Stimulated activated CD8-positive, alpha-beta memory T cell treated with anti-CD3 and anti-CD28 coated beads, Interleukin-7, amount 100 ng/mL, for 24 hours (primary cell): Measurements from ENCODE around the gene EPHA3.

Experiments
- DNase-seq: peaks from one replicate; pipeline ENCODE4 v3.0.0-alpha.2; 2020; ENCODE audit warnings: low read depth

The EPHA3 gene

DNA sequence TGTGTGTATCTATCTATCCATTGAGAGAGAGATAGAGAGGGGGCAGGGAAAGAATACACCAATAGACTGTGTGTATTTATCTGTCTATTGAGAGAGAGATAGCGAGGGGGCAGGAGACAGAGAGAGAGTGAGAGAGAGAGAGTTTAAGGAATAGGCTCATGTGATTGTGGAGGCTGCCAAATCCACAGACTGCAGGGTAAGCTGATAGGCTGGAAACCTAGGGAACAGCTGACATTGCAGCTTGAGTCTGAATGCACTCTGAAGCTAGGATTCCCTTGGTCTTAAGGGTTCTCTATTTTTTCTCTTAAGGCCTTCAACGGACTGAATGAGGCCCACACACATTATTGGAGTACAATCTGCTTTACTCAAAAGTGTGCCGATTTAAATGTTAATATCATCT is 255.8 kb downstream of the EPHA3 start:
- no peak for DNase-seq

DNA sequence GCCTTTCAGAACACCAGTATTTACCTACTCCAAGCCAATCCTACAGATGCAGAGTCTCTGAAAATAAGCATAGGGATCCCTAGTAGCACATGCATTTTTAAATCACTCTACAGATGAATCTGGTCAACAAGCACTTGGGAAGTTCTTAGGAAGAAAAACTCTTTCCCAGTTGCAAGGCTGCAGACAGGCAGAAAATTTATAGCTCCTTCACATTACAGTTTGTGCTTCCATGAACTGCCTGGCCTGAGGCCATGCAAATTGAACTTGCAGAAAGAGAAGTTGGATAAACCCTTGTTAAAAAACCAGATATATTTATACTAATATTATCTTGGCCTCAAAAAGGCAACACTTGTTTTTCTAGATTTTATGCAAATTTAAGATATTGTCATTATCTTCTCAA is 256.9 kb downstream of the EPHA3 start:
- no peak for DNase-seq

DNA sequence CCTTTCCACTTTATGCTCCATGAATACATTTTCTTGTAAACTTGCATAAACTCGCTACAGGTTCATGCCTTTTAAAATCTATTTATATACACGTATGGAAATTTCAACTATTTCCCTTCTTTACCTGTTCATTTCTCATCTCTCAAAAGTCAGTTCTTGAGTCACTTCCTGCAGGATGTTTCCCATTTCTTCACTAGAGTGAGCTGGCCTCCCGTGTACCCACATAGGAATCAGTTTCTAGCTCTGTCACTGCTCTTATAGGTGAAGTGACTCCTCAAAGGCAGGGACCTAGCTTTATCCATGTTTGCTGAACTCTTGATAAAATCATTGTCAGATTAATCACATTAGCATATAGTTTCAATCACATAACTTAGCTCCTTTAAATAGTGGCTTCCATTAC is 259.7 kb downstream of the EPHA3 start:
- DNase-seq, result no peak

DNA sequence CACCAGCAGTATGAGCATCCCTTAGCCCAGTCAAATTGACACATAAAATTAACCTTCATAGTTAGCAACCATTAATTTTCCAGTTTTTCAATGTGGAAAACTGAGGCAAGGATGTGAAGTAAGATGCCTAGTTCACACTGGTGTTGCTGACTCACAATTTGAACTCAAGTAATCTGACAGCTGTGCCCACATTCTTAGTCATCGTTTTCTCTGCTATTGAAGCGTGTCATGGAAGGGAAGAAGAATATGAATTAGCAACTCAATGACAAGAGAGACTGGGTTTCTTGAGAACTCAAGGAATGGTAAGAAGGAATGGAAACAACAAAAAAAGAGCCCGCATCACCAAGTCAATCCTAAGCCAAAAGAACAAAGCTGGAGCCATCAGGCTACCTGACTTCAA is 261.4 kb downstream of the EPHA3 start:
- DNase-seq, result no peak

DNA sequence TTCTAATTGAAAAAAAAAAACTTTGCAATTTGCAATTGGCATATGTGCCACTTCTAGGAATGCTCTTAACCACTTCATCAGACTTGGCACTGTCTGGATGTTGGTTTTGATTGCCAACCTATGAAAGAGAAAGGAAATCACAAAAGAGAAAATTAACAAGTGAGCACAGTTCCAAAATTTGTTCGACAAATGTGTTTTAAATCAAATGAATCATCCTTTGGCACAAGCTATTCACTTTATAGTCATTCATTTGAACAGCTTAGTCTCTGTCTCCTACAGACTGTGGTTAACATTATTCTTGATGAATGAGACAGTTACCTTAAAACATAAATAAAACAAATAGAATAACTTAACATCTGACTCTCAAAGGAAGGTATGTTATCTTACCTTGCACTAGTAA is 265.0 kb downstream of the EPHA3 start:
- no peak for DNase-seq

DNA sequence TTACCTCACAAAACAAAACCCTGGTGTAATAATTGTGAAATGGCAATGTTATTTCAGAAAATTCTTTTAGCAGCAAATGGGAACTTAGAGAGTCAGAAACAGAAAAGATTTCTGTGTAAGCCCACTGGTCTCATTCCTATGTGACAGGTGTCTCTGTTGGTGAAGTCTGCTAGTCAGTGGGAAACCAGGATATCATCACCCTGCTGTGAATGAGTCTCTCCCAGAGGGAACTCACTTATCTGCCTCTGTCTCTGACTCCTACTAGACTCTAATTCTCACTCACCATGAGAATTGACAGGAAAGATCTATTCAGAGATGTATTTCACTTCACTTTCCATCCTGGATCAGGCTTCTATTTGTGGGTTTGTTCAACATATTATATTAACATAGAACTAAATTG is 266.0 kb downstream of the EPHA3 start:
- DNase-seq, result no peak

DNA sequence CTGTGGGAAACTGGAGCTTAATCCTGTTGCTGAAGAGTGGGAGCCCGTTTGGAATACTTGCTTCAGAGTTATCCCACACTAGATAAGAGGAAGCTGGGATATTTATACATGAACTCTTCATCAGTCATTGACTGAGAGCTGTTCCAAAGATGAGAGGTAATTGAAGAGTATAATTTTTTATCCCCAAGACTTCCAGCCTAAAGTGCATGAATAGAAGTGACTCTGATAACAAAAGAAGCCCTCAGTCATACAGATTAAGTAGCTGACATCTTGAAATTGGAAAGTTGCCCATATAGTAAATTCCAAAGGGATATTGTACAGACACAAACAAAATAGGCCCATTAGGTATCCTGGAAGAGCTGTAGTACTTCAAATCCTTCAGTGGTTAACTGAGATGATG is 268.0 kb downstream of the EPHA3 start:
- no peak for DNase-seq

DNA sequence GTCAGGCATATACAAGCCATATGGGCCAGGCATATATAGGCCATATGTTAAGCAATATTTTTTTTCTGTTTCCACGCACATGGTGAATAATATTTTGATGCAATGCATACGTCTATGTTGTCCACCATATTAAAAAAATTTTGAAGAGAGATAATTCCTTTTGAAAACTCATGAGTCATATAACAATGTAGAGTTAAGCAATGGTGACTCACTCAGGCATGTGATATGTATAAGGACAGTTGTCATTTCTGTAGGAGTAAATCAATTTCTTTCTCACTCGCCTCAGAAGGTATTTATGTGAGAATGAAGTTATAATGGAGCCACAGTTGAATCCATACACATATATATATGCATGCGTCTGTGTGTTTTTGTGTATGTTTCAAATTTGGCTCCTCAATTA is 272.6 kb downstream of the EPHA3 start:
- no peak for DNase-seq

DNA sequence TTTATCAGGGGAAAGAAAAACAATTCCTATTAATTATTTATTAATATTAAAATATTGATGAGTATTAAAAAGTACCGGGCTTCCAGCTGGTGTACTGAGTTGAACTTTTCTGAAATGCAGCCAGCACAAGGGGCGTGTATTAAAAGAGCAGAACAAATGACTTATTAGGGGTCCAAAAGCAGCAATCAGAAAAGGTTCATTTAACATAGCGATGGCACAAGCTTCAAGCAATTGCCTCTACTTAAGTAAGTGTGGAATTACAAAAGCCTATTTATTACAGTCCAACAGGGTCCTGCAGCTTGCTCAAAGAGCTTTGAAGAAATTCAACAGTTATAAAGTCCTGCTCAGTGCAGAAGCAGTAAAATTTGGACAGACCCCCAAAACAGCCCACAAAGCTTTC is 285.6 kb downstream of the EPHA3 start:
- no peak for DNase-seq

DNA sequence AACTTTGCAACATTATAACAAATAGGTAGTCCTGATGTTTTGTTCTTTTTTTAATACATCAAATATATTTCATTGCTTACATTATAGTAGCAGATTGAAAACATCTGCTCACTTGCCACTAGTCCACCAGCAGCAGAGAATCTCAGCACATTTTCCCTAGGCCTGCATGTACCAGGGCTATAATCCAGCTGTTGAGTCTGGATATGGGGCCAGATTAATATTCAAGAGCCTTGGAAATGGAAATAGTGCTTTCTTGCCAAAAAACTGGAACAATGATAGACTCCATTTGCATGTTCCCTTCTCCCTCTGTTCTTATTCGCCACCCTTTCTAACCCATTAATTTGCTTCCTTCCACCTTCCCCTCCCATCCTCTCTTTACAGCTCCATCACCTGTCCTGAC is 288.0 kb downstream of the EPHA3 start:
- no peak for DNase-seq

DNA sequence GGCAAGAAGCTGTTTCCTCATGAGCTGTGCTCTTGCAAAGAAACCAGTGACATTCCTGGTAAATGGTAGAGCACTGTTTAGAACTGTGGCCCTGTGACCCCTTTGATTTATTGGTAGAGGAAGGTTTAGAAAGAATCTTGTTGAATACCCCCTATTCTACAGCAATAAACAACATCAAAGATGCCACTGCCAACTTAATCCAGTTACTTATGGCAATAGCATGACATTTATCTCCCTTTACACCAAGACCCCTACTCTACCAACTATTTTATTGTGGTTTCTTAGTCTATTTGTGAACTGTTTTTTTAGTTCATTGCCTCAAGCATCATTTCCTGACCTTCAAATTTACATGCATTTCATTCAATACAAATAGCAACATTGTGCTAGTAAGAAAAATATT is 288.6 kb downstream of the EPHA3 start:
- no peak for DNase-seq

DNA sequence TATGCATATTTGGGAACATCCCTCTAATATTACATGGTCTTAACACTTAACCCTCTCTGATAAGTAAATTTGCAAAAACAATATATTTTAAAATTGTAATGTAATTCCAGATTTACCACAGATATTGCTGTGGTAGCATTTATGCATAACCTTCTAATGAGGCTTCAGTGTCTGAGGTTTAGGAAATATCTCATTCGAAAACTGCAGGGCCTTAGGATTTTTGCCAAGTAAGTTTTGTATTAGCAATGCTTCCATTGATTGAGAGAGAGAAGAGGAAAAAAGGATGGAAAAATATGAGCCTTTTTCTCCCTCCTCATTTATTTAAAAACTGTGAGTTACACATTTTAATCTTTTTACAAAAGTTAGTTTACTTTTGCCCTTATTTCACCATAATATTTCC is 294.6 kb downstream of the EPHA3 start:
- DNase-seq, result no peak

DNA sequence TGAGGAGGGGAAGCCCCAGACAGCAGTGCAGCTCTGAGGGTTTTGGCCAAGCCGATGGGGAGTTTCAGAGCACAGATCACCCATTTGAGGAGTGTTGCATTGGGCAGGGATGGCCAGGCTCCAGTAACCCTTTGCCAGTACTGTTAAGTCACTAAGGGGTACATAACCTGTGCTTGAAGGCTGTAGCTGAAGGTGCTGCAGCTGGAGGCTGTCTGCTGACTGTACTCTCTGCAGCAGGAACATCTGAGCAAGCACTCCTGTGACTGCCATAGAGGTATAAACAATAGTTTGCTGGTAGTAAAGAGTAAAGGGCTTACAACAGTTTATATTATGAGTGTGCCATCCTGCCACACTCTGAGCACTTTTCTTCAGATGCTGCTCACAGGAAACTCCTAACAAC is 297.8 kb downstream of the EPHA3 start:
- no peak for DNase-seq

DNA sequence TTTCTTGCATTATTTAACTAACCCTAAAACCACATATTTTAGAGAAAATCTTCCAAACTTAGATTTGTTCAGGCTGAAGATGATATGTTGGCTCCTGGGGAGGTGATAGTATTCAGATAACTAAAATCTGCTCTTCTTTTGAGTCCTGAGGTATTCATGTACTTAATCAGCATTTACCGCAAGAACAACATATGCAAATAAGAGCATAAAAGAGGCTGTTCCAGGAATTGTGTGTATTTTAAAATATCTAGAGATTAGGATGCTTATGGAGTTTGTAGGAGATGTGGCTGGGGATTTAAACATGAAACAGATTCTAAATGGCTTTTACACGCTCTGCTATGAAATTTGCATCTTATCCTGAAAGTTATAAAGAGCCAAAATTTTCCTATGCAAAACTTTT is 298.2 kb downstream of the EPHA3 start:
- no peak for DNase-seq

DNA sequence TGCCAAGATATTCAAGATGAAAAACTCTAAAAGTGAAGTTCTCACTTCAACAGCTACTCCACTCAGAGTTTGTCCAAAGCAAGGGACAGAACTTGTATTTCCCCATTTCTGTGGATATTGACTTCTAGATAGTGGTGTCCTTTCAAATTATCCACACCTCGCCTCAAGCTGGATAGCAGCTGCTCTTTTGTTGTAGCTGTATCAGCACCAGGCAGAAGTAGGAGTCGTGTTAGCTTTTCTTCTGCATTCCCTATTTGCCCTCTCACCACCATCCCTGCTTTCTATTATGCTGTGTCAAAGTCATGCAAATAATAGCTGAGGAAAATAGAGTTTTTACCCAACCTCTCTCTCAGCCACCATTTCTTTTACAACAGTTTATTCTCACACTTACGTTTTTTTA is 303.8 kb downstream of the EPHA3 start:
- DNase-seq, result no peak

DNA sequence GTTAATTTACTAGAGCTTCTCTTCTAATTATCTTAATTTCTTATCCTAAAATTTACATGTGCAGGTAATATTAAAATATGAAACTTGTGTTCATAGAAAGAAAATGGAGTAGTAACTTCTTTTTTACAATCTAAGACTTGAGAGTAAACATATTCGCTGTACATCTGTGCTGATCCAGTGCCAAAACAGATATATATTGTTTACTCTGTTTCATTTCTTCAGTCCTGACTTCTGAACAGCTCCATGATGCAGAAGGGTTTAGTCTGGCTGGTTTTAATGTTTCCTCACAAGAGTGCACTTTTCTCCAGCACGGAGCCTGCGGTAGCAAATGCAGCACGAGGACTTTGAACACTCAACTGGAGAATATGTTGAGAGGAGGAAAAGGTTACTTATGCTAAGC is 306.8 kb downstream of the EPHA3 start:
- no peak for DNase-seq

DNA sequence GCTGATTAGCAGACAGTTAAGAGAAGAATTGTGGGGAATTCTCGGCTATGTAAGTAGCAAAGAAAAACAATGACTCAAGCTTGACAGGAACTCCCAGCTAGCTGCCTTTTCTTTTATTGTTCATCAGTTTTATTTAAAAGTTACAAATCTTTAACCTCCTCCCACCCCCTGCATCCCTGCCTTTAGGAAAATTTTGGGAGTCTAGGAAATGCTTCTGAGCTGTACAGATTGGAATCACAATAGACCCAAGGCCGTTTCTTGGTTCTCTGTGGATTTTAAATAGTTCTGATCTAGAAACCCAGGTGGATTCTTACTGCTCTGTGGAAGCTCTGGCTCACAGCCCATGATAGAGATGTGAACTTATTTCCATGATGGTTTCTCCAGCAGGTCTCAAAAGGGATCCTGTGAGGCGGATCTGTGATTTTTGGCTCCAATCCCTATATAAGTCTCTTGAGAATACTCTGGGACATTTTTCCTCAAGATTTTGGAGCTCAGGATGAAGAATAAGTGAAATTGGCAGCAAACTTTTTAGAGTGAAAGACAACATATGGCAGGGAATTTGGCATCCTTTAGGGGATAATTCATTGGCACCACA is 312.3 kb downstream of the EPHA3 start:
- DNase-seq, result no peak

DNA sequence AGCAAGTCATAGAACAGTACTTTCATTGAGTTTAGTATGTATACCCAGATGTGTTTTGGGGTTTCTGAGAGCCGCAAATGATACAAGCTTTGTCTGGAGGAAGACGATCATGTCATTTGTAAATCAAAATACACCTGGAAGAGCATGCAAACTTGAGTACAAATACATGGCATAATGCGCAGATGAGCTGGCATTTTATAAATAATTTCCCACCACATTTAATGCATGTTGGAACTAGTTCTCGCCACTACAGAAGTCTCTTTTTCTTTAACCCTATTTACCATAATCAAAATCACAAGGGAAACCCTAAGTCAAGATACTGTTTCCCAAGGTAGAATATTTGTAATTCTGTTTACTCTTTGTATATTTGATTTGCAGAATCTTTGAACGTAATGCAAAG is 318.6 kb downstream of the EPHA3 start:
- DNase-seq, result no peak

DNA sequence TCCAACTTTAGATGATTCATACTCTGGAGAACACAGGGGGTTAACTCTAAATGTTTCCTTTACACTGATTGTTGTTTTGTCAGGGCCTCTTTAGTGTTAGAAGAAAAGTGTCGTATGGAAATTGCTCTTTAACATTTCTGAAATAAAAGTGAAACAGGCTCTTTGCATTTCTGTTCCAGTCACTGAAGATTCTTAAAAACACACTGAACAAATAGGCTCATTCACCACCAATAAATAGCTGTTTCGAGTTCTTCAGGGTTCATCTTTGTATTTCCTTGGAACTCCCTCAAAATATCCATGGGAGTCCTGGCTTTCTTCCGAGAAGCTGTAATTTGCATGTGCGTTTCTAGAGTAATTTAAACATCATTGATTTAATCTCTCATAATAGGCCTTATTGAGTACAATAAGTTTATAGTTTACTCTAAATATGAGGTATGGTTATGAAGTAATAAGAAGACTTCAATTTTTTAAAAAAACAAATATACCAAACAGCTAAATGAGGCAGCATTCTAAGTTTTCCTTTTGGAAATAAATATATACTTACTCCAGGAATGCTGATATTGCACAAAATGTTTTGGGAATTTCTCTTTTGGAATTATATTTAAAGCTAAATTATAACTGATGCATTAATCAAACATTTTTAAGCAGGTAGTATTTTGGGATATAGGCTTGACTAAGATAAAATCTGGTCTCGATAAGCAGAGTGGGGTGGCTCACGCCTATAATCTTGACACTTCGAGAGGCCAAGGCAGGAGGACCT is 327.4 kb downstream of the EPHA3 start:
- DNase-seq, result no peak

DNA sequence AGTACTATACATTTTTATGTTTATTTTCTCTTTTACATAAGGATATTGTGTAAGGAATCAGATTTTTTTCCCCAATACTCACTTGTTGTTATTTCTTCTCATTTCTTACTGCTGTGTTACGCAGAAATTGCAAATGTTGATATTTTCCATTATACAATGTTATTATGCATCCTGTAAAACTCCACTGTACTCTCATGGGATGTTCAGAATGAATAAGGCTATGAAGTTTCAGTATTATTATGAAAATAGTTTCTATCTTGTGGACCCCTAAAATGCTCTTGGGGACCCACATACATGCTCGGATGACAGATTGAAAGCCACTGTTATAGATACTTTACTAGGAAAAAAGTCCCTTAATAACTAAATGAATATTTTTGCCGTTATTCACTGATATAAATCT is 329.4 kb downstream of the EPHA3 start:
- DNase-seq, result no peak

DNA sequence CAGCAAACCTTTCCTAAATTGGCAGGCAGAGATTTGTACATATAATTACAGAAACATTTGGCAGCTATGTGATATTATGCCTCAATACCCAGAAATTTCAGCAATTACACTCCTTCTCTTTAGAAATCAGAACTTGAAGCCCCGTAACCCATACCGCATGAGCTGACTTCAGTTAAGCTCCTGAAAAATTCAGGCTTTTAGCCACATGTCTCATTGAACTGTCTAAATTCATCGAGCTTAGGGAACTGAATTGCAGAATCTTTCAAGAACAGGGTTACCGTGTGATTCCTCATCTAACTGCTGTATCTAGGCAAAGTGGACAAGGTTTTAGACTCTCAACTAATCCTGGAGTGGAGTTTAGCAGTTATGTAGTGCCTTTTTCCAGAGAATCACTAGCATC is 333.0 kb downstream of the EPHA3 start:
- DNase-seq, result no peak

DNA sequence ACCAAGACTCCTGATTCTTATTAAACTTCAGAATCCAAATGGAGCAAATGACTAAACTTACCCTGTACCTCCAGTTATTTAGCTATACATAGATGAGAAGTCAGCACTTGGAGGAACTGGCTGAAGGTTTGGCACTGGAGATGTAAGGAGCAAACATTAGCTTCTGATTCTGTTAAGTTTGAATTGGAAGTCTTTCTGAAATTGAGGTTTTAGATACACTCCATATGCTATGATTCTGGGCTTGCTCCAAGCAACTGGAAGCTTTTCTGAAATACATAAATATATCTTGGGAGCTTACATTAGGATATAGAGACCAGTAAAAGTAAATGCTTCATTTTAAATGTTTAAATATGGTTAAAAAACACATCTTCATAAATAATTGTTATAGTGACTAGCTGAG is 333.7 kb downstream of the EPHA3 start:
- no peak for DNase-seq

DNA sequence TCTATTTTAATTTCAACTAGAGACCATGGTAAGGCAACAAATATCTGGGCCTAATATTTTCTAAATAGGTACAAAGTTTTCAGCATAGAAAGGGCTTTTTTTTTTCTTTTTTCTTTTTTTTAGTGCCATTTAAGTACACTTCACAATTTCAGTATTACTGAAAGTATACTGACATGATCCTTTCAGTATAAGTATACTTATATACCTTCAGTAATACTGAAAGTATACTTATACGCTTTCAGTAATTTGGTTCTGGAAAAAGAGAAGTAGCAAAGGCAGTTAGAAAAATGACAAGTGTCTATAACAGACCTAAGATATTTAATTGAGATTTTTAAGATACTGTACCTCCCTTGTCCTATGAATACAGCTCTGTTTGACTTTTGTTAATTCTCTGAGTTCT is 339.2 kb downstream of the EPHA3 start:
- DNase-seq, result no peak

DNA sequence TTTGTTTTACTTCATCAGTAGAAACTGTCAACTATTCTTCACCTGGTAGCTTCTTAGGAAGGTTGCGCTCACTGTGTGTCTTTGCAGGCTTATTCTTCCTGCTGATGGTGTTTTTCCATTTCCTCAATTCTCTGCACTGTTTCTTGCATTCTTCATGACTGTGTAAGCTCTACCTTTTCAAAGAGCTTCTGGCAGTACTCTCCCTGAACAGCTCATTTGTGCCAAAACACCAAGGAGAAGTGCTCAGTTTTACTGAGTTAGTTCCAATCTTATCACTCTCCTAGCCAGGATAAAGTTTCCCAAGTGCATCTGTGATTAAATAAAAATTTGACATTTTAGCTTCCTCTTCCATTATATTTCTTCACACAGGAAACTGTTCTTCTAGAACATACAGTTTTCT is 339.8 kb downstream of the EPHA3 start:
- DNase-seq, result no peak
